HG03097 (cell line): ENCODE results near the gene UNC5A.

Experiments used
- ATAC-seq: cut with Tn5 transposase; IDR thresholded peaks from one replicate; pipeline ENCODE4 v1.9.1; 2021; ENCODE audit not compliant: unreplicated experiment, low FRiP score

Gene UNC5A

GRCh38 chr5:176889321-176890280 lies 79.2 kb downstream of the UNC5A start:
- no peak for ATAC-seq

GRCh38 chr5:176890455-176891330 lies 80.3 kb downstream of the UNC5A start:
- no peak for ATAC-seq

- no peak for ATAC-seq
These were observed 81.1 kb downstream of the UNC5A start for GRCh38 chr5:176891331-176891958.

- no peak for ATAC-seq
These were observed 82.3 kb downstream of the UNC5A start for GRCh38 chr5:176892663-176893062.

GRCh38 chr5:176894298-176894697 lies 83.9 kb downstream of the UNC5A start:
- ATAC-seq = no peak

GRCh38 chr5:176895831-176896230 lies 85.5 kb downstream of the UNC5A start:
- no peak for ATAC-seq

- ATAC-seq = no peak
These were observed 86.9 kb downstream of the UNC5A start for GRCh38 chr5:176897263-176897662.

- ATAC-seq = no peak
These were observed 89.0 kb downstream of the UNC5A start, which contains the start of gene HK3 for GRCh38 chr5:176899296-176899891. TSS of gene HK3 (minus strand) at chr5:176899346. CDS start at chr5:176896159, 3,187 bp downstream.

- no peak for ATAC-seq
These were observed 89.8 kb downstream of the UNC5A start for GRCh38 chr5:176899946-176900779.

- no peak for ATAC-seq
These were observed 90.4 kb downstream of the UNC5A start for GRCh38 chr5:176900780-176901204.

- ATAC-seq = no peak
These were observed 91.1 kb downstream of the UNC5A start for GRCh38 chr5:176901260-176902101.

GRCh38 chr5:176902102-176902814 lies 91.9 kb downstream of the UNC5A start:
- ATAC-seq = no peak

GRCh38 chr5:176902911-176903664 lies 92.7 kb downstream of the UNC5A start:
- ATAC-seq = no peak

- ATAC-seq = no peak
These were observed 93.9 kb downstream of the UNC5A start for GRCh38 chr5:176904276-176904675.

- ATAC-seq = no peak
These were observed 95.8 kb downstream of the UNC5A start for GRCh38 chr5:176906126-176906525.

- ATAC-seq = no peak
These were observed 96.4 kb downstream of the UNC5A start for GRCh38 chr5:176906796-176907195.

- ATAC-seq = no peak
These were observed 98.5 kb downstream of the UNC5A start for GRCh38 chr5:176908675-176909368.
